SJCRH30 (cell line): ENCODE measurements around the gene CYP2W1. TPM values are rescaled to one million over a fixed set of nuclear protein-coding genes. Genes with fewer than 3 reads are reported as not detected.
"Not testable (repeated sequence)": the region's sequence is repeated elsewhere in the genome, so short reads cannot be mapped to it uniquely, and the experiment has no call there.

Experiments
- DNase-seq, 2 experiments: peaks; one replicate each; pipeline ENCODE4 v3.0.0-alpha.2; 2015 to 2020
- H3K27ac ChIP-seq: fragments of 250-450 bp; sonication (Bioruptor Pico); 2 replicates; pipeline ENCODE4 v1.5.1; 2020; ENCODE audit warnings: mild to moderate bottlenecking, moderate library complexity
- H3K27me3 ChIP-seq: fragments of 250-450 bp; sonication (Bioruptor Pico); 2 replicates; pipeline ENCODE4 v1.5.1; 2020; ENCODE audit warnings: mild to moderate bottlenecking, moderate library complexity
- H3K36me3 ChIP-seq: fragments of 250-450 bp; sonication (Bioruptor Pico); 2 replicates; pipeline ENCODE4 v1.5.1; 2020; ENCODE audit warnings: mild to moderate bottlenecking, moderate library complexity
- H3K4me1 ChIP-seq: fragments of 250-450 bp; sonication (Bioruptor Pico); 2 replicates; pipeline ENCODE4 v1.5.1; 2020; ENCODE audit warnings: mild to moderate bottlenecking, moderate library complexity
- H3K4me3 ChIP-seq: fragments of 250-450 bp; sonication (Bioruptor Pico); 2 replicates; pipeline ENCODE4 v1.5.1; 2020; ENCODE audit warnings: mild to moderate bottlenecking, moderate library complexity
- H3K9me3 ChIP-seq: fragments of 250-450 bp; sonication (Bioruptor Pico); replicated peaks from 2 replicates; pipeline ENCODE4 v1.5.1; 2020; ENCODE audit warnings: mild to moderate bottlenecking, moderate library complexity
- total RNA-seq: library from RNA; depleted of rRNA; stranded (reverse); fragments of >200 nt; shearing (Covaris generic); gene quantifications from 2 replicates; pipeline ENCODE4 v1.2.3, GENCODE V29; 2014; rRNA removed

CYP2W1 gene, protein sequence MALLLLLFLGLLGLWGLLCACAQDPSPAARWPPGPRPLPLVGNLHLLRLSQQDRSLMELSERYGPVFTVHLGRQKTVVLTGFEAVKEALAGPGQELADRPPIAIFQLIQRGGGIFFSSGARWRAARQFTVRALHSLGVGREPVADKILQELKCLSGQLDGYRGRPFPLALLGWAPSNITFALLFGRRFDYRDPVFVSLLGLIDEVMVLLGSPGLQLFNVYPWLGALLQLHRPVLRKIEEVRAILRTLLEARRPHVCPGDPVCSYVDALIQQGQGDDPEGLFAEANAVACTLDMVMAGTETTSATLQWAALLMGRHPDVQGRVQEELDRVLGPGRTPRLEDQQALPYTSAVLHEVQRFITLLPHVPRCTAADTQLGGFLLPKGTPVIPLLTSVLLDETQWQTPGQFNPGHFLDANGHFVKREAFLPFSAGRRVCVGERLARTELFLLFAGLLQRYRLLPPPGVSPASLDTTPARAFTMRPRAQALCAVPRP
- total RNA-seq, result not detected in 2 replicates

DNA sequence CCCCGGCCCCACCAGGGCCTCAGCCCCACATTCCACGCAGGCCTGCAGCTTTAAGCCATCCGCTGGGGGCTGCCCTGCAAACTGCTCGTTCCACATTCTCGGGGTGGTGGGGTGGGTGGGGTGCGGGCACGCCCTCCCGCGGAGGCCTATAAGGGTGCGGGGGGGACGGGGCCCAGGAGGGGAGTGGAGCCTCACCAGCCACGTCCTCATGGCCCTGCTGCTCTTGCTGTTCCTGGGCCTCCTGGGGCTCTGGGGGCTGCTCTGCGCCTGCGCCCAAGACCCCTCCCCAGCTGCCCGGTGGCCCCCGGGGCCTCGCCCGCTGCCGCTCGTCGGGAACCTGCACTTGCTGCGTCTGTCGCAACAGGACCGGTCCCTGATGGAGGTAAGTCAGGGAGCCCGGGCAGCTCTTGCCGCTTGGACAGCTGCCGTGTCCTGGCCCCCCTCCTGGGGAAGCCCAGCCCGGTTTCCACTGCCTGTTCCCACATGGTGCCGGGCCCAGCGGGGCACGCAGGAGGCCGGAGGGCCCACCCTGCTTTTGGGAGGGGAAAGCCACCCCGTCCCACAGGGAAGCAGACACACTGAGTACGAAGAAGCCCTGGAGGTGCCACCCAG, at the start of gene CYP2W1:
Gene CYP2W1, plus strand, starts transcription at position 178 of the 612 bp plus-strand sequence. Its CDS starts 31 bp downstream, at position 209.
- Histone ChIP-seq H3K27me3 (peaks cover 5% of the 10 kb centered on the region; the same call in 1 of the 2 replicates), H3K27ac (no peak within 1 kb of the TSS), H3K9me3 (no peaks in the 10 kb centered on the region), H3K4me1 (peaks cover 6% of the 10 kb centered on the region), H3K36me3 (no peaks in the 10 kb centered on the region), H3K4me3 (no peak within 1 kb of the TSS)
- DNase-seq, result no peak

DNA sequence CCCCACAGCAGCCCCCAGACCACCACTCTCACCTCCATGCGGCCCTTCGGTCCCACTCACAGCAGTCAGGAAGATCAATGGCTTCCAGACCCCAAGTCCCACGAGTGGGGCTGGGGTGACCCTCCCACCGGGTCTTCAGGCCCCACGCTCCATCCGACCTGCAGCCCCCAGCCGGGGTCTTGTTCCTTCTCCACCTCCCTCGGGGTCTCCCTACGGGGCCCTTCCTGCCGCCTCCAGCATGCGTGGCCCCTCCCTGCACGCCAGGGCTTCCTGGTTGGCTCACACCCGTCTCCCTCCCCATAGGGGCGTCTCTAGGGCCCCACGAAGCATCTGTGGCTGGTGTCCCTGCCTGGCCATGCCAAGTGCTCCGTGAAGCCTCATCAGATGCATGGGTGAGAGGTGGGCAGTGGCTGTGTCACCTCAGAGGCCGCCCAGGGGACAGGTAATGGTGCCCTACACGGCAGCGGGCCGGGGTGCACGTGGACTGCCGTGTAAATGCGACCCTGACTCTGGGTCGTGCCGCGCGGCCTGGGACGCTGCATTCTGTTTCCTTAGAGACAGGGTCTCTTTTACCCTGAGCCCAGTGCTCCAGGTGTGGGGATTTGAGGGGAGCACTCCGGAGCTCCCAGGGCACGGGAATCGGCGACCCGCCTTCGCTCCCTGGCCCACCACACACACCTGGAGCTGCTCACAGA, 48.4 kb upstream of the CYP2W1 start:
- Histone ChIP-seq H3K36me3 (no peaks in the 10 kb centered on the region), H3K27ac (no peak overlapping the region), H3K27me3 (no peaks in the 10 kb centered on the region), H3K4me1 (no peaks in the 10 kb centered on the region), H3K9me3 (no peaks in the 10 kb centered on the region), H3K4me3 (no peak overlapping the region)
- no peak for DNase-seq

GRCh38 chr7:935164-935873, 47.7 kb upstream of the CYP2W1 start:
- DNase-seq, result no peak
- H3K27ac ChIP-seq, result no peak overlapping the region
- no peaks in the 10 kb centered on the region for H3K27me3 ChIP-seq
- H3K36me3 ChIP-seq, result no peaks in the 10 kb centered on the region
- H3K9me3 ChIP-seq, result no peaks in the 10 kb centered on the region
- H3K4me1 ChIP-seq, result no peaks in the 10 kb centered on the region
- H3K4me3 ChIP-seq, result no peak overlapping the region

DNA sequence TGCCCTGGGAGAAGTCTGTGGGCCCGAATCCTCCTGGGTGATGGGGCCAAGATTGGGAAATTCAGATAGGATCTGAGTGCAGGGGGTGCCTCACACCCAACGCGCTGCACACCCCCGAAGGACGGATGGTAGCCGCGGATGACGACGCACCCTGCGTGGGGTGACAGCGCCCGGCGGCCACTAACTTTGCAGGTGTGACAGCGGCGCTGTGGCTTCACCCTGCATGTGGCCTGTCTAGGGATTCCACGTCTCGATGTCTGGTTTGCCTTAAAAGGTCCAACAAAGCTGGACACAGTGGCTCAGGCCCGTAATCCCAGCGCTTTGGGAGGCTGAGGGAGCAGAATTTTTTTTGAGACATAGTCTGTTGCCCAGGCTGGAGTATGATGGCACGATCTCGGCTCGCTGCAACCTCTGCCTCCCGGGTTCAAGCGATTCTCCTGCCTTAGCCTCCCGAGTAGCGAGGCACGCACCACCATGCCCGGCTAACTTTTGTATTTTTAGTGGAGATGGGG, 47.1 kb upstream of the CYP2W1 start:
- Histone ChIP-seq H3K27ac (no peak overlapping the region), H3K36me3 (no peaks in the 10 kb centered on the region), H3K4me1 (no peaks in the 10 kb centered on the region), H3K4me3 (no peak overlapping the region), H3K9me3 (no peaks in the 10 kb centered on the region), H3K27me3 (no peaks in the 10 kb centered on the region)
- no peak for DNase-seq

GRCh38 chr7:936386-937054, 46.5 kb upstream of the CYP2W1 start:
- DNase-seq, result no peak
- Histone ChIP-seq H3K27me3 (no peaks in the 10 kb centered on the region), H3K9me3 (no peaks in the 10 kb centered on the region), H3K4me1 (no peaks in the 10 kb centered on the region), H3K36me3 (no peaks in the 10 kb centered on the region), H3K4me3 (no peak overlapping the region), H3K27ac (no peak overlapping the region)

DNA sequence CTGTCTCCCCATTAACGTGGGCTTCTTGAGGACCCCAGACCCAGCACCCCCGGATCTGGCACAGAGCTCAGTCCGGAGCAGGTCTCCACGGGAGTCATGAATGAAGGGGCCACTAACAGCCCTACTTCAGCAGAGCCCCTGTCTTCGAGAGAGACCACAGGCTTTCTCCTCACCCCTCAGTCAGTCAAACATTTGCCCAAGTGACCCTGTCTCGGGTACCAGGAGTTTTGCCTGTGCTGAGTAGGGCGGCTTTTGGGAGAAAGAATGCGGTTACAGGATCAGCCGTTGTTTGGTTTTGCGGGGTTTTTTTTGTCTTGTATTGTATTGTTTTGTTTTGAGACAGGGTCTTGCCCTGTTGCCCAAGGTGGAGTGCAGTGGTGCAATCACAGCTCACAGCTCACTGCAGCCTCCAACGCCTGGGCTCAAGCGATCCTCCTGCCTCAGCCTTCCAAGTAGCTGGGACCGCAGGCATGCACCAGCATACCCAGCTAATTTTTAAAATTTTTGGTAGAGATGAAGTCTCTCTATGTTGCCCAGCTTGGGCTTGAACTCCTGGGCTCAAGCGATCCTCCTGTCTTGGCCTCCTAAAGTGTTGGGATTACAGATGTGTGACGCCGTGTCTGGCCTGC, 45.0 kb upstream of the CYP2W1 start:
- H3K9me3 ChIP-seq, result no peaks in the 10 kb centered on the region
- no peaks in the 10 kb centered on the region for H3K36me3 ChIP-seq
- no peaks in the 10 kb centered on the region for H3K4me1 ChIP-seq
- no peak overlapping the region for H3K4me3 ChIP-seq
- no peak for DNase-seq
- no peaks in the 10 kb centered on the region for H3K27me3 ChIP-seq
- no peak overlapping the region for H3K27ac ChIP-seq

- Histone ChIP-seq H3K9me3 (no peaks in the 10 kb centered on the region), H3K27me3 (no peaks in the 10 kb centered on the region), H3K27ac (no peak overlapping the region), H3K36me3 (no peaks in the 10 kb centered on the region), H3K4me3 (no peak overlapping the region), H3K4me1 (no peaks in the 10 kb centered on the region)
- DNase-seq, result no peak
Observed at GRCh38 chr7:938546-939185, 44.3 kb upstream of the CYP2W1 start.

DNA sequence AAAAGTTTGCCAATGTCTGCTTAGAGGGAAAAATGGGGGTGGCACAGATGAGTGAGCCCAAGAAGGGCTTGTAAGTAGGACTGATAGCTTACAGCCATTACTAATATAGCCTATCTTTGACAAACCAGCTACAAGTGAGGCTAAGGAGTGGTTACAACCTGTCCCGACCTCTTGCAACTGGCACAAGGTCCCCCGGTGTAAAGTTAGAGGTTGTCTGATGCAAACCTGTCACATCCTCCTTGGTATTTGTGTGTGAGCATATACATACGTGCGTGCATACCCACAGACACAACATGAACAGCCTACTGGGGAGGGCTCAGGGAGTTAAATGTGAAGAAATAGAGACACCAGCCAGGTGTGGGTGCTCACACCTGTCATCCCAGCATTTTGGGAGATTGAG, 43.1 kb upstream of the CYP2W1 start:
- H3K27ac ChIP-seq, result no peak overlapping the region
- no peaks in the 10 kb centered on the region for H3K36me3 ChIP-seq
- no peaks in the 10 kb centered on the region for H3K9me3 ChIP-seq
- H3K4me1 ChIP-seq, result no peaks in the 10 kb centered on the region
- H3K4me3 ChIP-seq, result no peak overlapping the region
- no peak for DNase-seq
- no peaks in the 10 kb centered on the region for H3K27me3 ChIP-seq

GRCh38 chr7:940599-941408, 42.2 kb upstream of the CYP2W1 start:
- Histone ChIP-seq H3K4me1 (no peaks in the 10 kb centered on the region), H3K4me3 (no peak overlapping the region), H3K36me3 (no peaks in the 10 kb centered on the region), H3K9me3 (no peaks in the 10 kb centered on the region), H3K27ac (no peak overlapping the region), H3K27me3 (no peaks in the 10 kb centered on the region)
- no peak for DNase-seq

DNA sequence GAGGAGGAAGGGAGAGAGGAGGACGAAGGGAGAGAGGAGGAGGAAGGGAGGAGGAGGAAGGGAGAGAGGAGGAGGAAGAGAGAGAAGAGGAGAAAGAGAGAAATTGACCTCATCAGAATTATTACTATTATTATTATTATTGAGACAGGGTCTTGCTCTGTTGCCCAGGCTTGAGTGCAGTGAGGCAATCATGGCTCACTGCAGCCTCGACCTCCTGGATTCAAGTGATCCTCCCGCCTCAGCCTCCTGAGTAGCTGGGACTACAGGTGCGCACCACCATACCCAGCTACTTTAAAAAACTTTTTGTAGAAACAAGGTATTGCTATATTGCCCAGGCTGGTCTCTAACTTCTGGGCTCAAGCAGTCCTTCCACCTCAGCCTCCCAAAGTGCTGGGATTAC, 39.2 kb upstream of the CYP2W1 start:
- H3K27ac ChIP-seq, H3K36me3 ChIP-seq, H3K9me3 ChIP-seq, H3K27me3 ChIP-seq, H3K4me1 ChIP-seq, DNase-seq, H3K4me3 ChIP-seq: not testable (repeated sequence)

DNA sequence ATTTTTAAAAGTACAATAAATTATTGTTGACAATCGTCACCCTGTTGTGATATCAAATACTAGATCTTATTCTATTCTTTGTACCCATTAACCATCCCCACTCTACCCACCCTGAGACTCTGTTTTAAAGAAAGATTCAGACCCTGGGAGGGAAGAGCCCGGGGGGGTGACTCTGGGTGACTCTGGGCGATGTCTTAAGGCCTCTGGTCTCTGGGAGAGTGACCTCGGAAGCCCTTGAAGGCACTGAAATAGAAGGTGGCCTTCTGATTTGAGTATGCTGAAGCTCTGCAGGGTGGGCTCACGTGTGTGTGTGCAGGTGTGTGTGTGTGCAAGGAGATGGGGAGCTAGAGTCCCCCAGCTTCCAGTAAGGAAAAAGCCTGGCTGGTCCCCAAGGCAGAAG, 38.2 kb upstream of the CYP2W1 start:
- DNase-seq, result no peak
- no peak overlapping the region for H3K27ac ChIP-seq
- H3K4me1 ChIP-seq, result no peaks in the 10 kb centered on the region
- H3K27me3 ChIP-seq, result no peaks in the 10 kb centered on the region
- no peaks in the 10 kb centered on the region for H3K9me3 ChIP-seq
- no peaks in the 10 kb centered on the region for H3K36me3 ChIP-seq
- H3K4me3 ChIP-seq, result no peak overlapping the region

DNA sequence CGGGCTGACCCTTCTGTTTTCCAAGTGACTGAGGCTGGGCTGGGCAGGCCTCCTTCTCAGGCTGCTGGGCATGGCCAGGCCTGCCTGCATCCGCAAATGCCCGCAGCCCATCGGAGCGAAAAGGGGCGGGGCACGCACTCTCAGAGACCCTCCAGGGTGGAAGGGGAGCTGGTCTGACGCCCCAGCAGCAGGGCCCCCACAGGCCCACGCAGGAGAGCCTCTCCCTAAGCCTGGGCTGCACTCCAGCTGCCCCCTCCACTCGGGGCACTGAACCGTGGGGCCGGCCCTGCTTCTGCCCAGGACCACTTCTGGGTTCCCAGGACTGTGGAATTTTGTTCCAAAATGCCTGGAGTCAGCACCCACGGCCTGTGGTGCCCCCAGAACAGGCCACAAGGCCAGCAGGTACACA, 37.8 kb upstream of the CYP2W1 start:
- Histone ChIP-seq H3K4me1 (no peaks in the 10 kb centered on the region), H3K4me3 (no peak overlapping the region), H3K27me3 (no peaks in the 10 kb centered on the region), H3K9me3 (no peaks in the 10 kb centered on the region), H3K27ac (no peak overlapping the region), H3K36me3 (no peaks in the 10 kb centered on the region)
- no peak for DNase-seq
